Left ventricle myocardium inferior (tissue), 1 donor: ENCODE results near the gene CCDC30. TPM values are rescaled to one million over a fixed set of nuclear protein-coding genes. Genes with fewer than 3 reads are reported as not detected.

Experiments used
- DNase-seq: peaks from one replicate; pipeline ENCODE4 v3.0.0-alpha.2; 2020
- H3K27ac ChIP-seq: fragments of 200-600 bp; replicated peaks from 2 replicates; pipeline ENCODE4 v1.8.0; 2021
- H3K27me3 ChIP-seq: fragments of 200-600 bp; 2 replicates; pipeline ENCODE4 v1.8.0; 2021; ENCODE audit warnings: low read depth
- H3K36me3 ChIP-seq: fragments of 200-600 bp; 2 replicates; pipeline ENCODE4 v1.8.0; 2021
- H3K4me1 ChIP-seq: fragments of 200-600 bp; 2 replicates; pipeline ENCODE4 v1.8.0; 2021
- H3K4me3 ChIP-seq: fragments of 200-600 bp; 2 replicates; pipeline ENCODE4 v1.8.0; 2021; ENCODE audit warnings: mild to moderate bottlenecking, moderate library complexity
- H3K9me3 ChIP-seq: fragments of 200-600 bp; replicated peaks from 2 replicates; pipeline ENCODE4 v1.8.0; 2021
- CTCF ChIP-seq: fragments of 200-600 bp; IDR thresholded peaks from 2 replicates; pipeline ENCODE4 v1.8.0; 2021; ENCODE audit warnings: antibody characterized with exemption, mild to moderate bottlenecking, borderline replicate concordance
- intact Hi-C: fragments of 100-400 bp; cut with micrococcal nuclease; formaldehyde crosslinking; loops from one replicate; pipeline ENCODE4 v1.11.0; 2022
- total RNA-seq: library from RNA; stranded (reverse); fragmentation: NEBNext Ultra II Directional; extraction: Animal tissue kit (Norgen Biotek cat#: 25700); gene quantifications from one replicate; pipeline ENCODE4 v1.2.1, GENCODE V29; 2021
- donor health status: DM: no; HTN: yes; CAD: no; lungs with severe emphysema.

Gene CCDC30
- total RNA-seq, 1 donor from 2014 or later = 2.2 TPM

- DNase-seq = no peak
- Histone ChIP-seq H3K9me3 (no peaks in the 10 kb centered on the region), H3K4me1 (no peaks in the 10 kb centered on the region), H3K27ac (no peak overlapping the region), H3K27me3 (no peaks in the 10 kb centered on the region), H3K4me3 (no peak overlapping the region), H3K36me3 (no peaks in the 10 kb centered on the region)
- no peak for TF ChIP-seq CTCF
- intact Hi-C loops = no loop called here
Observed at GRCh38 chr1:42529724-42530181, 66.7 kb downstream of the CCDC30 start.

GRCh38 chr1:42531043-42531442, 68.0 kb downstream of the CCDC30 start:
- H3K27ac ChIP-seq = no peak overlapping the region
- peaks cover under 1% of the 10 kb centered on the region for H3K9me3 ChIP-seq
- no peaks in the 10 kb centered on the region for H3K27me3 ChIP-seq
- no peak for DNase-seq
- no peaks in the 10 kb centered on the region for H3K4me1 ChIP-seq
- H3K36me3 ChIP-seq = no peaks in the 10 kb centered on the region
- intact Hi-C loops = no loop called here
- no peak for TF ChIP-seq CTCF
- H3K4me3 ChIP-seq = no peak overlapping the region

- Histone ChIP-seq H3K27ac (no peak overlapping the region), H3K27me3 (no peaks in the 10 kb centered on the region), H3K4me3 (no peak overlapping the region), H3K9me3 (peaks cover 9% of the 10 kb centered on the region), H3K36me3 (peaks cover 8% of the 10 kb centered on the region), H3K4me1 (no peaks in the 10 kb centered on the region)
- DNase-seq = no peak
- intact Hi-C loops = no loop called here
- no peak for TF ChIP-seq CTCF
Observed at GRCh38 chr1:42533101-42533863, 70.2 kb downstream of the CCDC30 start.

GRCh38 chr1:42541104-42541503, 78.0 kb downstream of the CCDC30 start:
- H3K9me3 ChIP-seq = peaks cover 8% of the 10 kb centered on the region
- no peaks in the 10 kb centered on the region for H3K27me3 ChIP-seq
- DNase-seq = no peak
- intact Hi-C loops = no loop called here
- H3K4me1 ChIP-seq = no peaks in the 10 kb centered on the region
- no peak overlapping the region for H3K4me3 ChIP-seq
- H3K36me3 ChIP-seq = peaks cover 8% of the 10 kb centered on the region
- no peak overlapping the region for H3K27ac ChIP-seq
- no peak for TF ChIP-seq CTCF

GRCh38 chr1:42551180-42551579, 88.1 kb downstream of the CCDC30 start:
- no peak for DNase-seq
- intact Hi-C loops = no loop called here
- no peak for TF ChIP-seq CTCF
- no peaks in the 10 kb centered on the region for H3K27me3 ChIP-seq
- no peaks in the 10 kb centered on the region for H3K9me3 ChIP-seq
- H3K4me3 ChIP-seq = no peak overlapping the region
- H3K27ac ChIP-seq = no peak overlapping the region
- H3K4me1 ChIP-seq = no peaks in the 10 kb centered on the region
- no peaks in the 10 kb centered on the region for H3K36me3 ChIP-seq
